NB4 (cell line): ENCODE results near the gene ITGB8.

Experiments used
- MAX ChIP-seq: IDR thresholded peaks from 2 replicates; pipeline ENCODE4 v1.6.1; 2011; ENCODE audit warnings: low read depth, low read length
- MYC ChIP-seq: IDR thresholded peaks from 2 replicates; pipeline ENCODE4 v1.6.1; 2011; ENCODE audit warnings: low read depth, low read length
- POLR2A ChIP-seq: IDR thresholded peaks from 2 replicates; pipeline ENCODE4 v1.6.1; 2011; ENCODE audit warnings: mild to moderate bottlenecking; ENCODE audit not compliant: insufficient read length; ENCODE audit errors: extremely low read depth
- TF ChIP-seq, protein P1 (sequence below): IDR thresholded peaks from one replicate; pipeline ENCODE4 v1.5.1; 2012; ENCODE audit warnings: low read depth, low read length

DNA sequence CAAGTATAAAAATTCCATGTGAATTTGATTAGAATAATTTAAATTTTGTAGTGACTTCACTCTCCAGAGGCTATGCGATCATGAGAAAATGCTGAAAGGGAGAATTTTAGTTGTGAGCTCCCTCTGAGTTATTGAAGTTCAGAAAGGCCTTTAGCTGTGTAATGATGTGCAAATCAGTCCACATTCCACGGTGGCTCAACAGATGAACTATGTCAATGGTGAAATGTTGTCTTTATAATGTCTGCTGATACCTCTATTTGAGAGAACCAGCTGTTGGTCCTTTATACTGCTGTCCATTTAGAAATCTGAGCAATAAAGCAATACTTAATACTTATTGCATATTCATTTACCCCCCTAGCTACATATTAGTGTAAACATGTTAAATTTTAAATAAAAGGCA is 7.1 kb upstream of the ITGB8 start:
- TF ChIP-seq POLR2A (no peak), MYC (no peak), MAX (no peak)
- TF ChIP-seq, protein P1, sequence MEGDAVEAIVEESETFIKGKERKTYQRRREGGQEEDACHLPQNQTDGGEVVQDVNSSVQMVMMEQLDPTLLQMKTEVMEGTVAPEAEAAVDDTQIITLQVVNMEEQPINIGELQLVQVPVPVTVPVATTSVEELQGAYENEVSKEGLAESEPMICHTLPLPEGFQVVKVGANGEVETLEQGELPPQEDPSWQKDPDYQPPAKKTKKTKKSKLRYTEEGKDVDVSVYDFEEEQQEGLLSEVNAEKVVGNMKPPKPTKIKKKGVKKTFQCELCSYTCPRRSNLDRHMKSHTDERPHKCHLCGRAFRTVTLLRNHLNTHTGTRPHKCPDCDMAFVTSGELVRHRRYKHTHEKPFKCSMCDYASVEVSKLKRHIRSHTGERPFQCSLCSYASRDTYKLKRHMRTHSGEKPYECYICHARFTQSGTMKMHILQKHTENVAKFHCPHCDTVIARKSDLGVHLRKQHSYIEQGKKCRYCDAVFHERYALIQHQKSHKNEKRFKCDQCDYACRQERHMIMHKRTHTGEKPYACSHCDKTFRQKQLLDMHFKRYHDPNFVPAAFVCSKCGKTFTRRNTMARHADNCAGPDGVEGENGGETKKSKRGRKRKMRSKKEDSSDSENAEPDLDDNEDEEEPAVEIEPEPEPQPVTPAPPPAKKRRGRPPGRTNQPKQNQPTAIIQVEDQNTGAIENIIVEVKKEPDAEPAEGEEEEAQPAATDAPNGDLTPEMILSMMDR, result no peak
